ENCODE measurements around the gene B3GALT2. TPM values are rescaled to one million over a fixed set of nuclear protein-coding genes. Genes with fewer than 3 reads are reported as not detected.

B3GALT2 gene
- total RNA-seq, 1 experiment from 2014 or later, result not detected

DNA sequence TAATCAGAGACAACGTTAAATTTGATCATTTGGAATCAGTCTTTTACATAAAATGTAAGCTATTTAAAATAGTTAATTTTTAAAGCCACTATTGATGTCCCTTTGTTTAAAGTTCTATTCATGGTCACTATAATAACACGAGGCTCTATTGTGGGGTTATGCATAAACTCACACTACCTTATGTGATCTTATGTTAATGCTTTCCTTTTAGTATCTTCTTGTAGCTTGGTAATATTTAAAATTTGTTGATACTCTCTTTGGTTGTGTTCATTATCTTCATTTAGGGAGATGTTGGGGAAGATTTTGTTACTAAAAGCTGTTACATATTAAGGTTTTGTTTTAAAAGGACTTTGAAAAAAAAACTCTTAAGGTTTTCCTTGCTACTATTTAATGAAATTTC lies 1.2 kb downstream of the B3GALT2 start:
- H3K56ac ChIP-seq (ENCODE audit: insufficient read length, low read depth, low read length), result no peak overlapping the region
- WGBS (ENCODE audit: extremely low coverage, insufficient read length, low lambda C conversion rate), result no CpG with 5 or more reads among the region's 2 CpGs
- Mint-ChIP-seq H3K9me3 (peaks cover 0 to 2% of the 10 kb centered on the region in 2 experiments; a peak in 1 of 5 replicates), H3K36me3 (ENCODE audit: insufficient read depth in 1 of 3, low read depth in 3 of 3) (peaks cover 0 to under 1% (median 0%) of the 10 kb centered on the region in 3 experiments; a peak in 2 of 7 replicates), H3K27ac (0 out of 7 replicates have a peak overlapping the region, but pooled peaks of 1 of the 3 experiments have one; percentile 2), H3K27me3 (ENCODE audit: low read depth) (no peaks in the 10 kb centered on the region), H3K4me3 (no peak overlapping the region), H3K4me1 (peaks cover 13 to 21% of the 10 kb centered on the region in 2 experiments)
- H3K27me3 ChIP-seq (ENCODE audit: insufficient read depth, low read length), result no peaks in the 10 kb centered on the region
- peaks cover 2% of the 10 kb centered on the region for H3K79me1 ChIP-seq (ENCODE audit: insufficient read depth, low read depth, low read length, poor library complexity, severe bottlenecking)
- no peak overlapping the region for H2AK5ac ChIP-seq (ENCODE audit: insufficient read length, low read length)
- DNase-seq, result no peak
- no peak overlapping the region for H2BK5ac ChIP-seq (ENCODE audit: insufficient read length, low read length)
- H3K79me2 ChIP-seq (ENCODE audit: insufficient read depth, low read length), result no peaks in the 10 kb centered on the region; the same call in 1 of the 2 replicates
- TF ChIP-seq, protein P1, sequence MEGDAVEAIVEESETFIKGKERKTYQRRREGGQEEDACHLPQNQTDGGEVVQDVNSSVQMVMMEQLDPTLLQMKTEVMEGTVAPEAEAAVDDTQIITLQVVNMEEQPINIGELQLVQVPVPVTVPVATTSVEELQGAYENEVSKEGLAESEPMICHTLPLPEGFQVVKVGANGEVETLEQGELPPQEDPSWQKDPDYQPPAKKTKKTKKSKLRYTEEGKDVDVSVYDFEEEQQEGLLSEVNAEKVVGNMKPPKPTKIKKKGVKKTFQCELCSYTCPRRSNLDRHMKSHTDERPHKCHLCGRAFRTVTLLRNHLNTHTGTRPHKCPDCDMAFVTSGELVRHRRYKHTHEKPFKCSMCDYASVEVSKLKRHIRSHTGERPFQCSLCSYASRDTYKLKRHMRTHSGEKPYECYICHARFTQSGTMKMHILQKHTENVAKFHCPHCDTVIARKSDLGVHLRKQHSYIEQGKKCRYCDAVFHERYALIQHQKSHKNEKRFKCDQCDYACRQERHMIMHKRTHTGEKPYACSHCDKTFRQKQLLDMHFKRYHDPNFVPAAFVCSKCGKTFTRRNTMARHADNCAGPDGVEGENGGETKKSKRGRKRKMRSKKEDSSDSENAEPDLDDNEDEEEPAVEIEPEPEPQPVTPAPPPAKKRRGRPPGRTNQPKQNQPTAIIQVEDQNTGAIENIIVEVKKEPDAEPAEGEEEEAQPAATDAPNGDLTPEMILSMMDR (conservative IDR thresholded peaks at IDR 0.05), result no peak
- H3K9me3 ChIP-seq (ENCODE audit: control insufficient read depth, low read depth, low read length), result no peaks in the 10 kb centered on the region
- no peak overlapping the region for H3T11ph ChIP-seq (ENCODE audit: low read length)
- H3K4ac ChIP-seq (ENCODE audit: low read depth, low read length), result no peak overlapping the region
- no peaks in the 10 kb centered on the region for H3K4me1 ChIP-seq (ENCODE audit: insufficient read depth, low read length)
- H3K23me2 ChIP-seq (ENCODE audit: insufficient read length, low read depth, low read length, poor library complexity, severe bottlenecking), result no peaks in the 10 kb centered on the region
- H4K91ac ChIP-seq (ENCODE audit: insufficient read length, low read depth, low read length), result no peak overlapping the region
- H4K20me1 ChIP-seq (ENCODE audit: control insufficient read depth, insufficient read depth, insufficient read length), result no peaks in the 10 kb centered on the region
- H2BK15ac ChIP-seq (ENCODE audit: low read depth, low read length), result no peak overlapping the region
- no peak overlapping the region for H2BK12ac ChIP-seq (ENCODE audit: insufficient read length, low read depth, low read length)
- H3K27ac ChIP-seq (ENCODE audit: insufficient read length, low read depth, low read length), result no peak overlapping the region
- no peak overlapping the region for H3K4me2 ChIP-seq (ENCODE audit: insufficient read depth, insufficient read length, low read length)
- H3K23ac ChIP-seq (ENCODE audit: insufficient read length, low read depth, low read length), result no peak overlapping the region
- no peak overlapping the region for H2BK20ac ChIP-seq (ENCODE audit: low read depth, low read length, poor library complexity, severe bottlenecking)
- H3K9ac ChIP-seq (ENCODE audit: extremely low read depth, insufficient read length, low read length), result no peak overlapping the region
- H3K18ac ChIP-seq (ENCODE audit: insufficient read length, low read depth, low read length), result no peak overlapping the region
- H4K5ac ChIP-seq (ENCODE audit: insufficient read length, low read depth, low read length), result no peak overlapping the region
- H3K14ac ChIP-seq (ENCODE audit: insufficient read depth, low read length), result no peak overlapping the region
- no peak overlapping the region for H2AFZ ChIP-seq (ENCODE audit: low read length)
- H2BK120ac ChIP-seq (ENCODE audit: low read depth, low read length, poor library complexity, severe bottlenecking), result no peak overlapping the region
- H4K8ac ChIP-seq (replicated peaks; ENCODE audit: insufficient read length, low read depth, low read length), result no peak overlapping the region
